ENCODE data around the gene ANAPC10.

- TF ChIP-seq CTCF (IDR thresholded peaks at IDR 0.05; ENCODE audit: low read length) (no peak), EZH2 (IDR thresholded peaks at IDR 0.05; ENCODE audit: borderline replicate concordance, low read length) (no peak)
Measured at GRCh38 chr4:145130130-145130529, 32.1 kb upstream of the ANAPC10 start.
